ENCODE results near the gene KIF6.

The KIF6 gene

DNA sequence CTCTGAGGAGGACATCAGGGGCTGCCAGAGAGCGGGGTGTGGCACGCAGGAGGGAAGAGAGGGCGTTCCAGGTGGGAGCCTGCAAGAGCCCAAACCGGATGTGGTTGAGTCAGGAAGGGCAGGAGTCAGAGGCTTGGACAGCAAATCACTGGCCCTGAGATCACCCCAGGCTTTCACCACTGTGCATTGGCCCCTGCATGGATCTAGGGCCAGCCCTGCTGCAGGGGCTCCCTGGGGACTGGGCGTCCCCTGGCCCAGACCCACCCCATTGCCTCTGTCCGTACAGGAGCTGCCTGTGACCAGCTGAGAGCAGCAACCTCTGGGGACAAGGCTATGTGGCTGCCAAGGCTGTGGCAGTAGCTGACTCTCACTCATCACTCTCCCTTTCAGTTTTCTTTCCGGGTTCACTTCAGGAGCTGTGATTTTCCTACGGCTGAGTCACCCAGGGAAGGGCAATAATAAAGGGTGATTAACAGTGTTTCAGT is 444.9 kb downstream of the KIF6 start:
- no peak for DNase-seq (ENCODE audit: low read depth)
